GM21723 (cell line): ENCODE measurements around the gene PNPLA5.

ENCODE experiments used
- ATAC-seq: cut with Tn5 transposase; IDR thresholded peaks from one replicate; pipeline ENCODE4 v1.9.1; 2021; ENCODE audit warnings: mild to moderate bottlenecking, moderate library complexity; ENCODE audit not compliant: unreplicated experiment

PNPLA5 gene

DNA sequence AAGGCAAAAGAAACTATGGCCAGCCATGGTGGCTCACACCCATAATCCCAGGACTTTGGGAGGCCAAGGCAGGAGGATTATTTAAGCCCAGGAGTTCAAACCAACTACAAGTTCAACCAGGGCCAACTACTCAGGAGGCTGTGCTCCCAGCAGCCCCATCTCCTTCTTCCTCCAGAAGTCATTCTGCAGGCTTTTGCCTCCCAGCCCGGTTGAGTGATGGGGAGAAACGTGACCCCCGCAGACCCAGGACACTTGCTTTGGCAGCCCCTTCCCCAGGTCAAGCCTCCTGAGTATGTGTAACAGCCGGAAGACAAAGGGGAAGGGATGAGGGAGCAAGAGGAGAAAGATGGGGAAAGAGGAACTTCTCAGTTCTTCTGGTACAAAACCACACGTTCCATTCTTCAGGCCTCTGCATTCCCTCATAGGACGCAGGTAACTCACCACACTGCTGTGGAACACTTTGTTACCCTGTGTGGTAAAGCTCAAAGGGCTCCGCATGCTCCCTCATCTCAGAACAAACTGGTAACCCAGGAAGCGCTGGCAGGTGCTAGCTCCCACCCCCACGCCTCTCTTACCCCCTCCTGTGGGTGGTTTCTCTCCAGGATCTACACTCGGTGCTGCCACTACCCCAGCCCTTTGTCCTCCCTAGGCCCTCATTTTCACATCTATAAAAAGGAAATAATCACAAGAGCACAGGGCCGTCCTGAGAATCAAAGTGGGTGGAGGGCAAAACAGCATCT, 33.5 kb downstream of the PNPLA5 start:
- no peak for ATAC-seq

DNA sequence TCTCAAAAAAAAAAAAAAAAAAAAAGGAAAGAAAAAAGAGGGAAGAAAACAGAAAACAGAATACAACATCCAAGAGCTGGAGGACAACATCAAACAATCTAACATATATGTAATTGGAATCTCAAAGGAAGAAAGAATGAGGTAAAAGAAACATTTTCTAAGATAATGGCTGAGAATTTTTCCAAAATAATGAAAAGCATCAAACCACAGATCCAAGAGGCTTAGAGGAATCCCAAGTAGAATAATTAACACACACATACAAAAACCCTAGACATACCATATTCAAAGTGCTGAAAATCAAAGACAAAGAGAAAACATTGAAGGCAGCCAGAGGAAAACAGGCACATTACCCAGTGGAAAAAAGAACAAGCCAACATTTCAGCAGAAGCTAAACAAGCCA, 34.4 kb downstream of the PNPLA5 start:
- no peak for ATAC-seq

DNA sequence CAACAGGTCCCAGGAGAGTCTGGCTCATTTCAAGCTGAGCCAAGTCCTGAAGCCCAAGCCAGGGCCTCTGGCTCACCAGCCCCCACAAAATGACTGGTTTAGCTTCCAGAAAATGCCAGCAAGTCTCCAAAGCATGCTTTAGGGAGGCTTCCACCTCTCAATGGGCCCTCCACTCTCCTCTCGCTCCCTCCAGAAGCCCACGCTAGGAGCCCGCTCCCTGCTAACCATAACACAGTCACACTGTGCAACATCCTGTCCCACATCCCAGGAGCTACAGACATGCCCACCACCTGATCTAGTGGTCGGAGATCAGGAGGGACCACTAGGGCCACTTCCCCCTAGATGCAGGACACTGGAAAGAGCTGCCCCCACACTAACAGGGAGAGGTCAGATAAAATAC, 36.4 kb downstream of the PNPLA5 start:
- no peak for ATAC-seq

DNA sequence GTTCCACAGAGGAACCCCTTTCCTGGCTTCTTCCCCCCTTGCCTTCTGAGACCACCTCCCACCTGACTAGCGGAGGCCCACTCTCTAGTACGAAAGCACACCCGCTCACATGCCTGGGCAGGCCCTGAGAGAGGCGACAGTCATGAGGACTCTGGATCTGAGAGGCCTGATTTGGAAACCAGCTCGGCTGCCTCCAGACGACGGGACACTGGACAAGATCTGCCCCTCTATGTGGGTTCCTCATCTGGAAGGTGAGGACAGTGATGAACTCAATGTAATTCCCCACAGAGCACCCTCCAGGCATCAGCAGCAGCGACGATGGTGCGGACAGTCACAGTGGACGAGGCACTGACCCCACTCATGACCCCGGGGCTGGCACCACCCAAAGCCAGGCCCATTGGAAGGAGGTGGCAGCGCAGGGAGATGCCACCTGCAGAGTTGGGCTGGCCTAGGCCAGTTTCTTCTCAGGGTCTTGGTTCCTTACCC, 37.0 kb downstream of the PNPLA5 start:
- no peak for ATAC-seq

DNA sequence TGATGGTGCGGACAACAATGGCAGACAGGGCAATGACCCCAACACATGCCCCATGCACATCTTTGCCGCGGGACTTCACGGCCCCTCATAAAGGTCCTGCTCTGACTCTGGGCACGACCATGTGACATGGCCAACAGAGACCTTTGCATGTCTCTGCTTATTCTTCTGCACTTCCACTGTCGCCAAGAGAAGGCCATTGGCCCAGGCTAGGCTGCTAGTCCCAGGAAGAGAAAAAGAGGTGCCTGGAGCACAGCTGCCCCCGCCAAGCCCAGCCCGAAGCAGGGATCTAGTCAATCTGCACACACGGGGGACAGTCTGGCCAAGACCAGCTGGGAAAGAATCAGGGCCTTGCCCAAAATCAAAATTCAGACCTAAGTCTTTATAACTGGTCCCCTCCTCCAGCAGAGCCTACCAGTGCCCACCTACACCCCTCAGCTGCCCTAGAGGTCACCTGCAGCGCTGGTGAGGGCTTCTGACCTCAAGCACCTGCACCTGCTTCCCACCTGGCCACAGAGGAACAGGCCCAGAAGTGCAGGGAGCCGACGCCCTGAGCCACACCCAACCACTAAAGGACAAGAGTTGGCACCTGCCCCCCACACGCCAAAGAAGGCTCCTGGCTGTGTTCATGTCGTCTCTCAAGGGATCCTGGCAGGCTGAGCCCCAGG, 37.6 kb downstream of the PNPLA5 start:
- ATAC-seq = no peak

DNA sequence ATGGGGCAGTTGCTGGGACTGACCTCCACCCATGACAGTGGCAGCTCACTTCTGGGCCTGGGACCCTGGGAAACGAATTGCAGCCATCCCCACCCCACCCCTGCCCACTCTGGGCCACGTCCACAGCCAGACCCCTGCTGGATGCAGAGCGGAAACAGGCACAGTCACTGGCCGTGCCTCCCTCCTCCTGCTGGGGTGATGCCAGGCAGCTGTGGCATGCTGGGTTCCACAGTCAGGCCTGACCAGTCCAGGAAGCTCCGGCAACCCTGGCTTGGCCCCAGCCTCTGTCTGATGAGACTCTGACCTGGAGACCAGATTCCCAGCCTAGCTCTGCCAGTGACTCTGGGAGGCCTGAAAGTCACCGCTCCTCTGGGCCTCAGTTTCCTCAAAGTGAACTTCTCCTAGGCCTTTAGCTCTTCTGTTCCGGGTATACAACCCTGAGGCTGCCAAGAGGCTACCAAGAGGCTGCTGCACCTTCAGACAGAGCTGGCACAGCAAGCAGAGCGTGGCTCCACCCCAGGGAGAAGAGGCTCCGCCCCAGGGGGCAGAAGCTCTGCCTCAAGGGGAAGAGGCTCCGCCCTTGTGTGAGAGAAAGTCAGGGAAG, 38.4 kb downstream of the PNPLA5 start:
- no peak for ATAC-seq

DNA sequence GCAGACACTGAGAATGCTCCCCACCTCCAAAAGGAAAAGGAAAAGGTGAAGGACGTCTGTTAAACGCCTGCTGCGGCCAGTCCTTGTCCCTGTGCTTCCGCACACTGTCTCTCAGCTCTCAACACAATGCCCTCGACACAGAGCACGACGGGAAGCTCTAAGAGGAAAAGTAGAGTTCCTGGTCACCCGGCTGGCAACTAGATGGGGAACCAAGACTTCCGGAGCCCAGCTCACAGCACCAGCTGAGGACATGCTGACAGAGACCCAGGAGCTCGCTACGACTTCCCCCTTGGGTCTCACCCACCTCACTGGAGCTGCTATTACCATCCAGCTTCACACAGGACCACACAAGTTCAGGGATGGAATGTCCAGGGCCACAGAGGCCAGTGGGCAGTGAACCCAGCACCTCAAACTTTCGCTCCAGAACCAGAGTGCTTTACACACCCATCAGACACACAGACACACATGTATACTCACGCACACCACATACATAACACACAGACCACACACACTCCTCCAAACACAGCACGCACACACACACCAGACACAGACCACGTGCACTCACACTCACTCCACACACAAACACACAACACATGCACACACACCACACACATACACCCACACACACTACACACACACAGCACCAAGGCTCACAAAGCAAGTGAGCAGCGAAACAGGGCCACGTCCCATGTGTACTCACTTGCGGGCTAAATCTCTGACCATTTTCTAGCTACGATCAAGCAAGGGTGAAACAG, 39.1 kb downstream of the PNPLA5 start:
- ATAC-seq = no peak

DNA sequence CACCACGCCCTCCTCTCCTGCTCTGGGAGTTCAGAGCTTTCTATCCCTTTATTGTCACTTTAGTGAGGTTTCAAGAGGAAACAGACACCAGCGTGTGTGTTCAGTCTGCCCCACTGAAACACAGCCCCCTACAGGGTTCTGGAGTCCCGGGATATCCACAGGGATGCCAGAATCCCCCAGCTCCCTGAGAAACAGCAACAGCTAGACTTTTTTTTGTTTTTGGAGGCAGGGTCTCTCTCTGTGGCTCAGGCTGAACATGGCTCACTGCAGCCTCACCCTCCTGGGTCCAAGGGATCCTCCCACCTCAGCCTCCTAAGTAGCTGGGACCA, 39.9 kb downstream of the PNPLA5 start:
- ATAC-seq = no peak

DNA sequence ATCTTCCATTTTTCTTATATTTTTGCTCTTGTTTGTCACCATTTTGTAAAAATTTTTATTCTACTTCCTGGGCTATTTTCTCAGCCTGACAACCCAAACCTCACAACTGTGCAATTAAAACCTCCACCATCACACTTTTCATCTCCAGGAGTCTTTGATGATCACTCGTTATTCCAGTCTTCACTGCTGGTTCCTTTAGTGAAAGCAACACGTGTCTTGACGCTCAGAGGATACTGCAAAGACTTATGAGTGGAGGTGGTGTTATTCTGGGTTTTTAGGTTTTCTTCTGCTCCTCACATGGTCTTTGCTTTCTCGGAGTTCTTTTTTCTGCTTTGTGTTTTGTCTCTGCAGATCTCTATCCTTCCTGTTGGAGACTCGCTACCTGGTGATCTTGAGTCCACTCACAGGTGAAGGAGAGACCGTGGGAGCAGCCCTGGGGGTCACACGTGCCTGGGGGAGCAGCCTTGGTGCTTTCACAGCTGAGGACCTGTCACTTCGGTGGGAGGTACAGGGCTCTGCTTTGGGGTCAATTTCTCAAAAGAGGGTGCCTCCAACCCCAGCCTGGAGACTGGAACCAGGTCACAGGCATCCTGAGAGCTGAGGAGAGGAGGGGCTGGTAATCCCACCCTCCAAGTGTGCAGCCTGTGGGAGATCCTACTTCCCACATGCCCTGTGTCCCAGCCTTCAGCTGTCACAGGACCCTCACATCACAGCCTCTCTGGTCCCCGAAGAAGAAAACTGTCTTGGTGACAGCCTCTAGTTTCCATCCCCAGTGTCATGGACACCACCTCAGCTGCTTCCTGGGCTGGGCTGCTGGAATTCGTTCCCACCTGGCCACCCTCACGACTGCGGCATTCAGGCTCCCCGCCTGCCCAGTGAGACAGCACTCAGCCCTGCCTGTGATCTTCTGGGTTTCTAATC, 40.5 kb downstream of the PNPLA5 start:
- no peak for ATAC-seq

DNA sequence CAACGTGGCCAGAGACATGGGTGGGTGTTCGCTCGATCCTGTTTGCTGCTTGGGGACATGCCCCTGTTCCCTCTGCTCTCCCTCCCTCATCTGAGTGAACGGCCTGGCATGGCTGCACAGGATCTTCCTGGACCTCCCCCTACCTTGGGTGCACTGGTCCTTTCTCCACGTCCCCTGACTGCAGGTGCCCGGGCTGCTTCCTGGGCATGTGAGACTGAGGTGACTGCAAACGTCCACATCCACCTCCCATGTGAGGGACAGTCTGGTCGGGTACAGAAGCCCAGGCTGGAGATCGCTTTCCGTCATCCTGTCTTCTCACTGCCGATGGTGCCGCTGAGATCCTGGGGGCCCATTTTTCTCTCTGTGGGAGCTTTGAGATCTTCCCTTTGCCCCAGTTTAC, 41.3 kb downstream of the PNPLA5 start:
- ATAC-seq = no peak

DNA sequence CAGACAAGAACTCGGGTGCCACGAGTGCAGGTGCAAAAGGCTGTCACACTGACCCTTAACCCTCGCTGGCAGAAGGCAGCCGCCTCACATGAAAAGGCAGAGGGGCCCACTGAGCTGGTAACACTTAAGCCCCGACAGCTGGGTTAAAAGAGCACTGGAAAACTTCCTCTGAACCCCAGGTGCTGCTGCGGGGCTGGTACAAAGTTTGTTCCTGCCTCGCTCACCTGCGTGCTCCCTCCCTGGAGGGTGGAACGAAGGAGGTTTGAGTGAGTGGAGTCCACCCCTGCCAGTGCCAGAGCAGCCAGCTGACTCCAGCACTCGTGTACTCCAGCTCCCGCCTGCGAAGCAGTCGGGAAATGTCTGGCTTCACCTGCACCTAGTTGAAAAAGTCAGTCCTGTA, 42.1 kb downstream of the PNPLA5 start:
- ATAC-seq = no peak

DNA sequence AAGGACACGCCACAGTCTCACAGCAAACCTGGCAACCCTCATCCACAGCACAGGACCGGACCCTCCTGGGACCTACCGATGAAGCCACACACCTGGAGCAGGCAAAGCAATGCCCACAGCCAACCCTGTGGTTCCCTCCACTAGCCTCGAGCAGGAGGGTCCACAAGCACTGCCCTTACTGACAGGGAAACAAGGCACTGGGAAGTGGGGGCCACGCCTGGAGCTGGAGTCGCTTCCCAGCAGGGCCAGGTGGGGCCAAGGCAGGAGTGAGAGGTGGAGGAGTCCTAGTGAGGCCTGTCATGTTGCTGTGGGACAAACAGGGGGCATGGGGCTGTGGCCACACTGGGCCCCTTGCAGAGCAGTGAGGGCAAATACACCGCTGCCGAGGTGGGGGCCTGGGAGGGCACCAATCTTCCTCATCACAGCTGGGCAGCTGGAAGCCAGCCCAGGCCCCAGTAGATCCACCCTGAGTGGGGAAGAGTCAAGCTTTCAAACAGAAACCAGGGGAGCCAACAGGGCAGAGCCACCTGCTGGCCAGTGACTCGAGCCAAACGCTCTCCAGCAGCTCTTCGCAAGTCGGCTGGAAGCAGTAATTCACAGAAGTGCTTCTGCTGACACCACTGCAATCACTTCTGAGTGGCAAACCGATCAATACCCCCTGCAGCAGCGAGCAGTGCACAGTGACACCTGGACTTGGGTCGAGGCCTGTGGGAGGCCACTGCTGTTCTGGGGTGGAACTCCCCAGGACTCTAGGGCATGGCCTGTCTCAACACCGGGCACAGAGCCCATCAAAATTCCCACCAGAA, 43.2 kb downstream of the PNPLA5 start:
- no peak for ATAC-seq

DNA sequence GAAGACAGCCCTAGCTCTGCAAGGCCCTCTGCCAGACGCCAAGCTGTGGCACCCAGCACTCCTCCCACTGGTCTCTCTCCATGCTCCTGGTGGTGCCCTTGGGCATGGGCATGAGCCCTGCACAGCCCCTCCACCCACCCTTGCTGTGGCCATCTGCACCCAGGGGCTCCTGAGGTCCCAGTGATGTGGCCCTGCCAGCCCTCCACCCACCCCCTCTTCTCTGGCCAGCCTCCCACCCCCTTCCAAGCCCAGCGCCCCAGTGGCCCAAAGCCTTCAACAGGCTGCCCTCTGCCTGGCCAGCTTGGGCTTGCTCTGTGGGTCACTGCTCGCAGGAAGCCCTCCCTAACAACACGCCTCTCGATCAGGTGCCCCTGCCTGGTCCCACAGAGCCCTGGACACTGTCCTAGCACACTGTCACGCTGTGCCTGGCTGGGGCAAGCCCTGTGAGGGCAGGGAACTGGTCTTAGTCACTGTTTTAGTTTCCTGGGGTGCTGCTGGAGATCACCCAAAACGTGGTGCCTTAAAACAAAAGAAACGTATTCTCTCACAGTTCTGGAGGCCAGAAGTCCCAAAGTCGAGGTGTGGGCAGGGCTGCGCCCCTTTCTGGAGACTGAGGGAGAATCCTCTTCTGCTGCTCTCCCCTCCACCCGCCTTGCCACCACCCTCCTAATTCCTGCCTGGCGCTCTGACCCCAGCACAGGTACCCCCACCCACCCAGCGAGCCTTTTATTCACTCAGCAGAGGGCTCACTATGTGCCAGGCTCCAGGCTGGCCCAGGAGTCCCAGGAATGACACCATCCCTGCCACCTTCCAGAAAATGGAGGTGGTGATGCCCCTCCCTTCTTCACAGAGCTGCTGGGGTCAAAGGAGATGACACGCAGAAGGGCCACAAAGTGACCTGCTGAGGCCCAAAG, 44.2 kb downstream of the PNPLA5 start:
- no peak for ATAC-seq

DNA sequence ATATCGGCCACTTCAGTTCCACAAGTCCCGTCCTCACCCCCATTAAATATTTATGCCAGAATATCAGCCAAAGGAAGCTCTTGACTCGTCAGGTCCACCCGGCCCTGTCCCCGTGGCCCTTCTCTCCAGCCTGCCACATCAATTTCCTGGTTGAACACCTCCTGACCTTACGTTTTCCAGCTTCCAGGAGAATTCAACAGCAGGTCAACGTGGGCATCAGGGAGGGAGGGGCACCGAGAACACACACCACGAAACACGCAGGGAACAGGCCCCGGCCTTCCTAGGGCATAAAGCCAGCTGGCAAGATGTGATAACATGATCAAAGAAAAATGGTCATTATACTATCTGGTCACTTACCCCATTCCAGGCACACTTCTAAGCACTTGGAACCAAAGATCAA, 44.8 kb downstream of the PNPLA5 start:
- ATAC-seq = no peak

DNA sequence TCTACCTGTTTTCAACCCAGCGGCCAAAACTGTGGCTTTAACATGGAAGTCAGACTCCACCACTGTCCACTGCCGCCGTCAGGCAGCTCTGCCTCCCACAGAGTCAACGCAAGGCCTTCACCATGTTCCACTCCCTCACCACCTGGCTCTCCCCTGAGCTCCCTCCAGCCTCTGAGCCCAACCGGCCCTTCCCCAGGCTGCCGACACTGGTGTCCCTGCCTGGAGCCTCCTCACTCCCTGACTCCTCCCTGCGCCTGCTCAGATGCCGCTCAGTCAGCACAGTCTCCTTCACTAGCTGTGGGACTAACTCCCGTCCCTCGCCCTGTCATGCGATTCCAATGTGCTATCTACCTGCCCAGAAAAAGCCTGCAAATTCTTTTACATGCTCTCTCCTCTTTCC, 45.8 kb downstream of the PNPLA5 start:
- no peak for ATAC-seq

DNA sequence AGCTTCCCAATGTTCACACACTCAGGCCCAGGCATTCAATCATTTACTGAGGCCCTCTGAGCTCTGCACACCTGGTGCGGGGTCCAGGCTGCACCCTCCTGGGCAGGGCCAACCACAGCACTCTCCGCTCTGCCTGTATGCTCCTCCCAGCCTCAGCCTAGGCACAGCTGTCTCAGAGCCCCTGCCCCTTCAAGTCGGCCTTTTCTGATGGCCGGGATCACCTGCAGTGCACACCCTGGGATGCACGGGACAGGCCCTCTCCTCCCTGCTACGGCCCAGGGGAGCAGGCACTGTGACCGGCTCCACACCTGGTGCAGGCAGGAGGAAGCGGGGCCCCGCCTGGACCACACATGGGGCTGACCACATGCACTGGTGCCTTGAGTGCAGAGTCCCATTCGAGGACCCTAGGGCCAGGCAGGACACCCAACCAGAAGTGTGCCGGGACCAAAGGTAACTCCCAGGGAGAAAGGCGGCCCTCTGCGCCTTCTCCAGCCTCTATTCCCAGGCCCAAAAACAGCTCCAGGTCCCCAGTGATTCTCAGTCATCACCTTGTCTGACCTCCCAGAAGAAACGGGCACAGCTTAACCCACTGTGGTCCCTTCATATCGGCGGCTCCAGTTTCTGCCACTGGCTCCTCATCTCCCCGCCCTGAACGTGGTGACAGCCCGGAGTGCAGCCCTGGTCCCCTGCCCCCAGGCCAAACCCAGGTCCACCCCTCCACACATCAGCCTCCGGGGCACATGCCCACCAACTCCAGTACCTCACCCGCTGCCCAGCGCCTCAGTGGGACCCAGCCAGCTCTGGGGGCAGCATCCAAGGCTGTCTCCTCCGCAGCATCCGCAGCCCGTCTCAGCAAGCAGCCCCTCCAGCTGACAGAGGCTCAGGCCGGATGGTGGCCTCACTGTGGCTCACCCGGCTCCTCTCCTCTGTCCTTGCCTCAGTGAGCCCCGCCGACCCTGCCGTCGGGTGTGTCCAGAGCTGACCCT, 47.0 kb downstream of the PNPLA5 start:
- no peak for ATAC-seq

DNA sequence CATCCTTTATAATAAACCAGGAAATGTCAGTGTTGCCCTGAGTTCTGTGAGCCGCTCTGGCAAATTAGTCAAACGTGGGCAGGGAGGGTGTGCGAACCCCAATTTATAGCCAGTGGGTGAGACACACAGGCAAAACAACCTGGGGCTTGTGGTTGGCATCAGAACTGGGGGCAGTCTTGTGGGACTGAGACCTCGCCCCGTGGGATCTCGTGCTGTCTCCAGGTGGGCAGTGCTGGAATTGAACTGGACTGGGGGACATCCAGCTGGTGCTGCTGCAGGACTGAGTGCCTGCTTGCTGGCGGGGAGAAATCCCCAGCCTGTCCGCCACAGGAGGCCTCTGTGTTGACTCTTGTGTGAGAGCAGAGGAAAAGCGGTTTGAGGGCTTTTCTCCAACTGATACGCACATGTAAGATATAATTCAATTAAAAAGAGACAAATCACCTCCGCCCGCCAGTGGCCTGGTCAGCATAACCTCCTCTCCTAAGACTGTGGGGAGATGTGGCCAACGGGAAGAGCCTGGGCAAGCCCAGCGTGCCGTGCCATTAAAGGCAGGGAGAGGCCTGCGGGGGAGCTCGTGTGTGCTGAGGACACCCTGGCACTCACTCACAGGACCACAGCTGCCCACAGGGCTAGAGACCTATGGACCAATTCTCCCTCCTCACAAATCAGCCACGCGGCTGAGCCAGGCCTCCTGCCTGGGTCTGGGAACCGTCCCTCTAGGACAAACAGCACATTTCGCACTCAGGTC, 47.9 kb downstream of the PNPLA5 start:
- no peak for ATAC-seq
